Measurements from ENCODE around the gene FARP2. TPM values are rescaled to one million over a fixed set of nuclear protein-coding genes. Genes with fewer than 3 reads are reported as not detected.

The FARP2 gene
- total and polyA plus RNA-seq, 4 donors = 5.8 to 30.9 (median 14.3) TPM

GRCh38 chr2:241308267-241308666 is 47.8 kb upstream of the FARP2 start:
- Histone ChIP-seq H3K9me3 (ENCODE audit: control insufficient read depth in 4 of 4, low read length in 3 of 4) (no peaks in the 10 kb centered on the region), H3K27me3 (ENCODE audit: control insufficient read depth in 4 of 4, insufficient read depth in 4 of 4, low read length in 3 of 4) (no peaks in the 10 kb centered on the region), H3K9ac (ENCODE audit: low read depth in 1 of 2, low read length in 2 of 2) (no peak overlapping the region), H3K27ac (ENCODE audit: low read depth in 1 of 2, low read length in 2 of 2) (no peak overlapping the region), H3K36me3 (ENCODE audit: control insufficient read depth in 4 of 4, insufficient read depth in 3 of 4, low read depth in 1 of 4, low read length in 3 of 4) (no peaks in the 10 kb centered on the region), H3K4me3 (ENCODE audit: low read depth in 1 of 3, low read length in 3 of 3) (no peak overlapping the region), H3K4me1 (ENCODE audit: control insufficient read depth in 4 of 4, insufficient read depth in 4 of 4, low read length in 3 of 4) (peaks cover 3 to 51% (median 38%) of the 10 kb centered on the region in 4 donors)
- no peak for DNase-seq (ENCODE audit: low spot score)
- 70% methylated on average over 5 of the region's 5 CpGs for WGBS
- TF ChIP-seq TAF1 (conservative IDR thresholded peaks at IDR 0.05) = no peak
- no peak for TF ChIP-seq EGR1 (IDR thresholded peaks at IDR 0.05; ENCODE audit: low read depth in 2 of 2)
- no peak for TF ChIP-seq RXRA (IDR thresholded peaks at IDR 0.05)
- no peak for TF ChIP-seq HNF4A (conservative IDR thresholded peaks at IDR 0.05)
- no peak for TF ChIP-seq ZBTB33 (IDR thresholded peaks at IDR 0.05)
- TF ChIP-seq FOXA1 (IDR thresholded peaks at IDR 0.05) = no peak
- no peak for TF ChIP-seq FOXA2 (IDR thresholded peaks at IDR 0.05)
- no peak for TF ChIP-seq ATF3 (IDR thresholded peaks at IDR 0.05)

- 71% methylated on average over 18 of the region's 18 CpGs for WGBS
- TF ChIP-seq HNF4A (conservative IDR thresholded peaks at IDR 0.05) = no peak
- no peak for TF ChIP-seq NR2F2 (IDR thresholded peaks at IDR 0.05)
- no peak for TF ChIP-seq SP1 (IDR thresholded peaks at IDR 0.05)
- no peak for TF ChIP-seq HNF4G (IDR thresholded peaks at IDR 0.05)
- TF ChIP-seq REST (IDR thresholded peaks at IDR 0.05) = no peak
- no peak for TF ChIP-seq MAX (IDR thresholded peaks at IDR 0.05)
- TF ChIP-seq FOXA2 (IDR thresholded peaks at IDR 0.05) = no peak
- no peak for TF ChIP-seq ZBTB33 (IDR thresholded peaks at IDR 0.05)
- no peak for TF ChIP-seq FOXA1 (IDR thresholded peaks at IDR 0.05)
- no peak for TF ChIP-seq RAD21 (IDR thresholded peaks at IDR 0.05)
- TF ChIP-seq GABPA (IDR thresholded peaks at IDR 0.05 in 1 of 2, conservative IDR thresholded peaks at IDR 0.05 in 1 of 2) = no peak
- no peak for TF ChIP-seq CTCF (IDR thresholded peaks at IDR 0.05; ENCODE audit: low read depth, low read length, missing input control)
- no peak for TF ChIP-seq ATF3 (IDR thresholded peaks at IDR 0.05)
- TF ChIP-seq RXRA (IDR thresholded peaks at IDR 0.05) = no peak
- no peak for TF ChIP-seq YY1 (IDR thresholded peaks at IDR 0.05)
- no peak for TF ChIP-seq EGR1 (IDR thresholded peaks at IDR 0.05; ENCODE audit: low read depth in 2 of 2)
- TF ChIP-seq TAF1 (conservative IDR thresholded peaks at IDR 0.05) = no peak
- no peak for TF ChIP-seq JUND (IDR thresholded peaks at IDR 0.05)
- Histone ChIP-seq H3K4me1 (ENCODE audit: control insufficient read depth in 4 of 4, insufficient read depth in 4 of 4, low read length in 3 of 4) (peaks cover 9 to 51% (median 40%) of the 10 kb centered on the region in 4 donors), H3K4me3 (ENCODE audit: low read depth in 1 of 3, low read length in 3 of 3) (no peak overlapping the region), H3K27ac (ENCODE audit: low read depth in 1 of 2, low read length in 2 of 2) (no peak overlapping the region), H3K27me3 (ENCODE audit: control insufficient read depth in 4 of 4, insufficient read depth in 4 of 4, low read length in 3 of 4) (no peaks in the 10 kb centered on the region), H3K9me3 (ENCODE audit: control insufficient read depth in 4 of 4, low read length in 3 of 4) (no peaks in the 10 kb centered on the region), H3K9ac (ENCODE audit: low read depth in 1 of 2, low read length in 2 of 2) (no peak overlapping the region), H3K36me3 (ENCODE audit: control insufficient read depth in 4 of 4, insufficient read depth in 3 of 4, low read depth in 1 of 4, low read length in 3 of 4) (no peaks in the 10 kb centered on the region)
- DNase-seq (ENCODE audit: low spot score) = no peak
Measured at GRCh38 chr2:241308832-241309500, 47.1 kb upstream of the FARP2 start.

Measured in liver (tissue), 9 donors.